HepG2 (cell line): ENCODE results near the gene ADAMTS2. TPM values are rescaled to one million over a fixed set of nuclear protein-coding genes. Genes with fewer than 3 reads are reported as not detected.
"Not testable (repeated sequence)": the region's sequence is repeated elsewhere in the genome, so short reads cannot be mapped to it uniquely, and the experiment has no call there.

ENCODE experiments used
- ATAC-seq: fragments of 200-7000 bp; cut with Tn5 transposase; 3 replicates; pipeline ENCODE4 v1.9.1; 2020; ENCODE audit warnings: mild to moderate bottlenecking, moderate library complexity
- BruUV-seq: library from RNA; stranded (reverse); fragments of 400-500 nt; replicated peaks from 2 replicates; lab custom pipeline; 2021; lab: Mats Ljungman, UMichigan
- CTCF ChIA-PET: fragments of 300-600 bp; formaldehyde crosslinking; extraction: SDS; loops from one replicate; lab custom pipeline; 2021; ENCODE audit warnings: low total read pairs, inconsistent platforms, low intra/inter-chr PET ratio; lab: Yijun Ruan, JAX
- POLR2A ChIA-PET: fragments of 350-600 bp; sonication (Branson Sonifier 250); formaldehyde crosslinking; loops from one replicate; lab custom pipeline; 2020; ENCODE audit warnings: antibody characterized with exemption, inconsistent platforms; lab: Yijun Ruan, JAX
- DNase-seq: peaks from one replicate; pipeline ENCODE4 v3.0.0-alpha.2; 2015; ENCODE audit warnings: low spot score
- FAIRE-seq: peaks from 3 replicates; lab custom pipeline; 2011; peaks lifted over from hg19 to GRCh38; lab: Jason Lieb, UNC
- H2AFZ ChIP-seq: one replicate; pipeline ENCODE4 v1.6.1; 2011; ENCODE audit warnings: low read length, inconsistent platforms
- H3K27ac ChIP-seq: fragments of 300-600 bp; 3 replicates; pipeline ENCODE4 v1.8.0; 2011; ENCODE audit warnings: mixed run types, mild to moderate bottlenecking, mixed read lengths, low read length, inconsistent platforms; ENCODE audit not compliant: insufficient read depth; ENCODE audit errors: extremely low read length
- H3K27me3 ChIP-seq, 2 experiments: fragments of 200-600 bp in 1 of 2; 2 replicates in 1 of 2; 3 replicates in 1 of 2; pipeline versions ENCODE4 v1.6.0 to v1.8.0; 2011; ENCODE audit warnings: low read length in 2 of 2, mild to moderate bottlenecking in 2 of 2, moderate library complexity in 2 of 2, inconsistent platforms in 1 of 2; ENCODE audit not compliant: insufficient read depth in 2 of 2, control insufficient read depth in 1 of 2
- H3K36me3 ChIP-seq, 2 experiments: fragments of 200-600 bp in 1 of 2; replicated peaks in 1 of 2; 2 replicates in 1 of 2; 3 replicates in 1 of 2; pipeline versions ENCODE4 v1.5.1 to v1.8.0; 2011; ENCODE audit warnings: low read length in 2 of 2, inconsistent platforms in 1 of 2; ENCODE audit not compliant: insufficient read depth in 2 of 2, control insufficient read depth in 1 of 2
- H3K4me1 ChIP-seq: 2 replicates; pipeline ENCODE4 v1.5.1; 2012; ENCODE audit warnings: low read length, inconsistent platforms; ENCODE audit not compliant: insufficient read depth
- H3K4me2 ChIP-seq: 2 replicates; pipeline ENCODE4 v1.6.0; 2011; ENCODE audit warnings: low read depth, low read length, inconsistent platforms
- H3K4me3 ChIP-seq, 3 experiments: fragments of 200-600 bp in 1 of 3; sonication (generic), shearing (Covaris generic) in 1 of 3; replicated peaks in 1 of 3; 2 replicates each; pipeline ENCODE4 v1.5.1; 2011 to 2016; ENCODE audit warnings: low read length in 3 of 3, inconsistent platforms in 2 of 3, low read depth in 2 of 3, mild to moderate bottlenecking in 2 of 3, control low read depth in 1 of 3, mixed read lengths in 1 of 3; ENCODE audit not compliant: insufficient read depth in 1 of 3
- H3K79me2 ChIP-seq: one replicate; pipeline ENCODE4 v1.6.1; 2011; ENCODE audit warnings: low read length, inconsistent platforms; ENCODE audit not compliant: insufficient read depth
- H3K9ac ChIP-seq: 2 replicates; pipeline ENCODE4 v1.6.0; 2011; ENCODE audit warnings: mild to moderate bottlenecking, low read depth, low read length, inconsistent platforms; ENCODE audit not compliant: insufficient read depth
- H3K9me3 ChIP-seq: 2 replicates; pipeline ENCODE4 v1.5.1; 2012; ENCODE audit warnings: mild to moderate bottlenecking, low read length
- H4K20me1 ChIP-seq: 2 replicates; pipeline ENCODE4 v1.6.0; 2011; ENCODE audit warnings: inconsistent platforms, mild to moderate bottlenecking, low read length, moderate library complexity; ENCODE audit not compliant: insufficient read depth
- ATF7 ChIP-seq, 2 experiments: fragments of 450-650 bp in 1 of 2; sonication (generic) in 1 of 2; formaldehyde crosslinking in 1 of 2; IDR thresholded peaks; 2 replicates each; pipeline versions ENCODE4 v1.4.0 to v1.6.1; 2016 to 2020; ENCODE audit warnings: antibody characterized with exemption in 1 of 2, mild to moderate bottlenecking in 1 of 2, missing genetic modification reagents in 1 of 2
- BRCA1 ChIP-seq: sonication (generic); formaldehyde crosslinking; IDR thresholded peaks from 2 replicates; pipeline ENCODE4 v1.4.0; 2020; ENCODE audit warnings: missing genetic modification reagents
- CREB1 ChIP-seq, 2 experiments: fragments of 450-650 bp in 1 of 2; IDR thresholded peaks; 2 replicates each; pipeline ENCODE4 v1.6.1; 2016 to 2017; ENCODE audit warnings: control low read depth in 1 of 2, mild to moderate bottlenecking in 1 of 2, missing compliant biosample characterization in 1 of 2, missing genetic modification characterization in 1 of 2
- ZNF432 ChIP-seq: sonication (generic); formaldehyde crosslinking; IDR thresholded peaks from 2 replicates; pipeline ENCODE4 v1.5.0; 2020; ENCODE audit warnings: missing genetic modification reagents, mild to moderate bottlenecking, borderline replicate concordance
- ZNF441 ChIP-seq: sonication (generic); formaldehyde crosslinking; IDR thresholded peaks from 2 replicates; pipeline ENCODE4 v1.7.0; 2021; ENCODE audit warnings: missing genetic modification reagents, borderline replicate concordance
- ZNF83 ChIP-seq: sonication (generic); formaldehyde crosslinking; IDR thresholded peaks from 2 replicates; pipeline ENCODE4 v1.4.0; 2020; ENCODE audit warnings: missing genetic modification reagents, mild to moderate bottlenecking, borderline replicate concordance
- WGBS: methylation state at CpG from one replicate; pipeline ENCODE4 v1.1.6; 2017; ENCODE audit warnings: low lambda C conversion rate; 5-methylcytosine and 5-hydroxymethylcytosine counted together
- in situ Hi-C: cut with HindIII; loops from 2 replicates; pipeline ENCODE4 v1.10.0; 2017; ENCODE audit warnings: low pct_unique_long_range_greater_than_20kb; ENCODE audit not compliant: extremely low pct_ligation_motif_present
- intact Hi-C: fragments of 100-400 bp; cut with micrococcal nuclease; formaldehyde crosslinking; loops from one replicate; pipeline ENCODE4 v1.10.0; 2022; ENCODE audit not compliant: unreplicated experiment
- polyA plus RNA-seq, 8 experiments: library from polyadenylated mRNA; depleted of rRNA in 3 of 8; stranded (reverse) in 7 of 8; unstranded in 1 of 8; fragments of >200 nt; fragmentation: Illumina TruSeq in 4 of 8; extraction: Trizol in 4 of 8; gene quantifications; 2 replicates each; pipeline versions ENCODE4 v1.2.1 to v1.2.3, GENCODE V29; 2011 to 2016; ENCODE audit warnings: low read depth in 4 of 8, missing spikeins in 1 of 8, mixed read lengths in 1 of 8; ENCODE audit not compliant: insufficient read depth in 1 of 8
- total RNA-seq, 5 experiments: library from RNA; depleted of rRNA; stranded (reverse); fragments of >200 nt; fragmentation: Illumina TruSeq; extraction: Trizol; gene quantifications; 2 replicates each; pipeline ENCODE4 v1.2.3, GENCODE V29; 2016; ENCODE audit warnings: low read depth in 1 of 5
- TF ChIP-seq, protein P1 (sequence below): sonication (generic); formaldehyde crosslinking; IDR thresholded peaks from 2 replicates; pipeline ENCODE4 v1.9.0; 2021; ENCODE audit warnings: missing genetic modification reagents, borderline replicate concordance

ADAMTS2 gene
- total and polyA plus RNA-seq, 2 of the 13 experiments (the other 11 are each of a cell fraction or from before 2014, with no cell fraction given) = 0.24 to 3.5 TPM

GRCh38 chr5:179110528-179110927 is 234.7 kb downstream of the ADAMTS2 start (continued):
- TF ChIP-seq, protein P1, sequence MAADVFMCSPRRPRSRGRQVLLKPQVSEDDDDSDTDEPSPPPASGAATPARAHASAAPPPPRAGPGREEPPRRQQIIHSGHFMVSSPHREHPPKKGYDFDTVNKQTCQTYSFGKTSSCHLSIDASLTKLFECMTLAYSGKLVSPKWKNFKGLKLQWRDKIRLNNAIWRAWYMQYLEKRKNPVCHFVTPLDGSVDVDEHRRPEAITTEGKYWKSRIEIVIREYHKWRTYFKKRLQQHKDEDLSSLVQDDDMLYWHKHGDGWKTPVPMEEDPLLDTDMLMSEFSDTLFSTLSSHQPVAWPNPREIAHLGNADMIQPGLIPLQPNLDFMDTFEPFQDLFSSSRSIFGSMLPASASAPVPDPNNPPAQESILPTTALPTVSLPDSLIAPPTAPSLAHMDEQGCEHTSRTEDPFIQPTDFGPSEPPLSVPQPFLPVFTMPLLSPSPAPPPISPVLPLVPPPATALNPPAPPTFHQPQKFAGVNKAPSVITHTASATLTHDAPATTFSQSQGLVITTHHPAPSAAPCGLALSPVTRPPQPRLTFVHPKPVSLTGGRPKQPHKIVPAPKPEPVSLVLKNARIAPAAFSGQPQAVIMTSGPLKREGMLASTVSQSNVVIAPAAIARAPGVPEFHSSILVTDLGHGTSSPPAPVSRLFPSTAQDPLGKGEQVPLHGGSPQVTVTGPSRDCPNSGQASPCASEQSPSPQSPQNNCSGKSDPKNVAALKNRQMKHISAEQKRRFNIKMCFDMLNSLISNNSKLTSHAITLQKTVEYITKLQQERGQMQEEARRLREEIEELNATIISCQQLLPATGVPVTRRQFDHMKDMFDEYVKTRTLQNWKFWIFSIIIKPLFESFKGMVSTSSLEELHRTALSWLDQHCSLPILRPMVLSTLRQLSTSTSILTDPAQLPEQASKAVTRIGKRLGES (CRISPR knock-in tag) = no peak
- no peak for TF ChIP-seq ZNF83 (CRISPR knock-in tag)

DNA sequence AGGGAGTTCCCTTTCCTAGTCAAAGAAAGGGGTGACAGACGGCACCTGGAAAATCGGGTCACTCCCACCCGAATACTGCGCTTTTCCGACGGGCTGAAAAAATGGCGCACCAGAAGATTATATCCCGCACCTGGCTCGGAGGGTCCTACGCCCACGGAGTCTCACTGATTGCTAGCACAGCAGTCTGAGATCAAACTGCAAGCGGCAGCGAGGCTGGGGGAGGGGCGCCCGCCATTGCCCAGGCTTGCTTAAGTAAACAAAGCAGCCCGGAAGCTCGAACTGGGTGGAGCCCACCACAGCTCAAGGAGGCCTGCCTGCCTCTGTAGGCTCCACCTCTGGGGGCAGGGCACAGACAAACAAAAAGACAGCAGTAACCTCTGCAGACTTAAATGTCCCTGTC is 244.0 kb downstream of the ADAMTS2 start:
- H3K36me3 ChIP-seq, ATAC-seq, H3K4me2 ChIP-seq, intact Hi-C loops, BruUV-seq, H3K27ac ChIP-seq, H3K9ac ChIP-seq, FAIRE-seq, H3K4me1 ChIP-seq, in situ Hi-C loops, H3K79me2 ChIP-seq, H4K20me1 ChIP-seq, POLR2A ChIA-PET, CTCF ChIA-PET, DNase-seq, H3K4me3 ChIP-seq, H3K27me3 ChIP-seq, H2AFZ ChIP-seq: not testable (repeated sequence)
- peaks cover 29% of the 10 kb centered on the region for H3K9me3 ChIP-seq
- WGBS = 79% methylated on average over 9 of the region's 17 CpGs

DNA sequence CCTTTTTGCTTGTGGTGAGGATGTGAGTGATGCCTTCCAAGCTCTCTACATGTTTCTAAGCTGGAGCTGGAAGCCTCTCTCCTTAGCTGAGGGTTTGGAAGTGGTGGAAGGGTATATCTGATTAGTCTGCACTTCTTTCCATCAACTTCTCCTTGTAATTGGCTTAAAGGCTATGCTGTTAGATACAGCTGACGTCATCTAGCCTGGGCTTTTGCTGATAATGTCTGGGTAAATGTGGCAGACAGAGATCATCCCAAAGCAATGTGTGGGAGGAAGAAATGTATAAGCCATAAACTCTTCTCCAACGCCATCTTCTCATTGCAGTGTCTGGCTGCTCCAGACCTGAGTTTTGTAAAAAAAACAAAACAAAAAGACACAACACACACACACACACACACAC is 255.8 kb downstream of the ADAMTS2 start:
- Histone ChIP-seq H4K20me1 (no peaks in the 10 kb centered on the region), H3K9ac (no peak overlapping the region), H3K4me3 (no peak overlapping the region), H2AFZ (no peak overlapping the region), H3K9me3 (peaks cover 79% of the 10 kb centered on the region), H3K27me3 (no peaks in the 10 kb centered on the region), H3K27ac (no peak overlapping the region), H3K79me2 (no peaks in the 10 kb centered on the region), H3K36me3 (no peaks in the 10 kb centered on the region), H3K4me1 (no peaks in the 10 kb centered on the region), H3K4me2 (no peak overlapping the region)
- 0% methylated on average over 2 of the region's 2 CpGs for WGBS
- ChIA-PET CTCF (no interaction called here), POLR2A (no interaction called here)
- in situ Hi-C loops = no loop called here
- TF ChIP-seq ZNF432 (no peak), CREB1 (IDR thresholded peaks at IDR 0.05) (peak; percentile 80), CREB1 (CRISPR knock-in tag; IDR thresholded peaks at IDR 0.05) (no peak), ATF7 (IDR thresholded peaks at IDR 0.05) (peak; percentile 77), ATF7 (CRISPR knock-in tag; IDR thresholded peaks at IDR 0.05) (no peak), ZNF441 (CRISPR knock-in tag) (no peak), BRCA1 (no peak)
- no TSS peak for BruUV-seq
- intact Hi-C loops = no loop called here
- ATAC-seq = no peak
- no peak for DNase-seq
- FAIRE-seq = no peak
